HepG2 (cell line): ENCODE measurements around the gene POM121. TPM values are rescaled to one million over a fixed set of nuclear protein-coding genes. Genes with fewer than 3 reads are reported as not detected.

Source experiments
- CREB3 ChIP-seq: sonication (generic); formaldehyde crosslinking; IDR thresholded peaks from 2 replicates; pipeline ENCODE4 v1.5.0; 2020; ENCODE audit warnings: missing genetic modification reagents
- GLI4 ChIP-seq: sonication (generic); formaldehyde crosslinking; IDR thresholded peaks from 2 replicates; pipeline ENCODE4 v1.5.1; 2020; ENCODE audit warnings: missing genetic modification reagents, mild to moderate bottlenecking, moderate library complexity, borderline replicate concordance
- GTF2F1 ChIP-seq: fragments of 150-350 bp; IDR thresholded peaks from 2 replicates; pipeline ENCODE4 v1.6.1; 2014; ENCODE audit warnings: low read length
- GTF3A ChIP-seq: sonication (generic); formaldehyde crosslinking; conservative IDR thresholded peaks from 2 replicates; pipeline ENCODE4 v1.4.0; 2020; ENCODE audit warnings: mild to moderate bottlenecking, missing genetic modification reagents
- HDAC2 ChIP-seq: sonication (generic); formaldehyde crosslinking; IDR thresholded peaks from 2 replicates; pipeline ENCODE4 v1.4.0; 2020; ENCODE audit warnings: missing genetic modification reagents
- HMG20A ChIP-seq: IDR thresholded peaks from 2 replicates; pipeline ENCODE4 v1.6.1; 2016; ENCODE audit warnings: borderline replicate concordance
- HOXA5 ChIP-seq: sonication (generic); formaldehyde crosslinking; IDR thresholded peaks from 2 replicates; pipeline ENCODE4 v1.4.0; 2020; ENCODE audit warnings: missing genetic modification reagents
- KLF15 ChIP-seq: sonication (generic); formaldehyde crosslinking; IDR thresholded peaks from 2 replicates; pipeline ENCODE4 v1.8.1; 2023; ENCODE audit warnings: borderline replicate concordance, mild to moderate bottlenecking, inconsistent platforms, missing genetic modification reagents, mixed read lengths
- MED13 ChIP-seq: sonication (generic); formaldehyde crosslinking; IDR thresholded peaks from 2 replicates; pipeline ENCODE4 v1.5.0; 2020; ENCODE audit warnings: missing genetic modification reagents
- MYPOP ChIP-seq: sonication (generic); formaldehyde crosslinking; IDR thresholded peaks from 2 replicates; pipeline ENCODE4 v1.8.1; 2023; ENCODE audit warnings: mild to moderate bottlenecking, moderate library complexity, missing genetic modification reagents
- PHF20 ChIP-seq: sonication (generic); formaldehyde crosslinking; IDR thresholded peaks from 2 replicates; pipeline ENCODE4 v1.5.0; 2020; ENCODE audit warnings: mild to moderate bottlenecking, missing genetic modification reagents
- PLSCR1 ChIP-seq: sonication (generic); formaldehyde crosslinking; IDR thresholded peaks from 2 replicates; pipeline ENCODE4 v1.5.0; 2020; ENCODE audit warnings: missing genetic modification reagents, mild to moderate bottlenecking, borderline replicate concordance
- RFX3 ChIP-seq: IDR thresholded peaks from 2 replicates; pipeline ENCODE4 v1.6.1; 2016; ENCODE audit warnings: missing biosample characterization, missing genetic modification reagents
- SOX6 ChIP-seq, 2 experiments: fragments of 450-650 bp in 1 of 2; sonication (generic) in 1 of 2; formaldehyde crosslinking in 1 of 2; IDR thresholded peaks; 2 replicates each; pipeline versions ENCODE4 v1.4.0 to v1.6.1; 2017 to 2020; ENCODE audit warnings: antibody characterized with exemption in 1 of 2, mild to moderate bottlenecking in 1 of 2, missing genetic modification reagents in 1 of 2
- ZKSCAN1 ChIP-seq: fragments of 150-350 bp; IDR thresholded peaks from 2 replicates; pipeline ENCODE4 v1.6.1; 2014; ENCODE audit warnings: low read length
- ZNF407 ChIP-seq: sonication (generic); formaldehyde crosslinking; IDR thresholded peaks from one replicate; pipeline ENCODE4 v1.5.1; 2020; ENCODE audit warnings: mild to moderate bottlenecking, missing genetic modification reagents; ENCODE audit errors: not compliant biosample characterization
- ZNF468 ChIP-seq: sonication (generic); formaldehyde crosslinking; IDR thresholded peaks from 2 replicates; pipeline ENCODE4 v1.8.0; 2022; ENCODE audit warnings: mild to moderate bottlenecking, moderate library complexity, missing genetic modification reagents
- ZNF615 ChIP-seq: sonication (generic); formaldehyde crosslinking; IDR thresholded peaks from 2 replicates; pipeline ENCODE4 v1.5.0; 2020; ENCODE audit warnings: mild to moderate bottlenecking, missing genetic modification reagents, borderline replicate concordance
- ZNF878 ChIP-seq: sonication (generic); formaldehyde crosslinking; IDR thresholded peaks from 2 replicates; pipeline ENCODE4 v1.8.1; 2023; ENCODE audit warnings: mild to moderate bottlenecking, missing genetic modification reagents, moderate library complexity
- polyA plus RNA-seq, 8 experiments: library from polyadenylated mRNA; depleted of rRNA in 3 of 8; stranded (reverse) in 7 of 8; unstranded in 1 of 8; fragments of >200 nt; fragmentation: Illumina TruSeq in 4 of 8; extraction: Trizol in 4 of 8; gene quantifications; 2 replicates each; pipeline versions ENCODE4 v1.2.1 to v1.2.3, GENCODE V29; 2011 to 2016; ENCODE audit warnings: low read depth in 4 of 8, missing spikeins in 1 of 8, mixed read lengths in 1 of 8; ENCODE audit not compliant: insufficient read depth in 1 of 8
- total RNA-seq, 5 experiments: library from RNA; depleted of rRNA; stranded (reverse); fragments of >200 nt; fragmentation: Illumina TruSeq; extraction: Trizol; gene quantifications; 2 replicates each; pipeline ENCODE4 v1.2.3, GENCODE V29; 2016; ENCODE audit warnings: low read depth in 1 of 5

Gene POM121
- total and polyA plus RNA-seq, 2 of the 13 experiments (the other 11 are each of a cell fraction or from before 2014, with no cell fraction given): 8.4 to 10.3 TPM

- no peak for TF ChIP-seq ZNF407
- peak; percentile 75; the same call in 1 of the 2 replicates for TF ChIP-seq HOXA5
- TF ChIP-seq HMG20A (CRISPR knock-in tag): no peak
- TF ChIP-seq ZNF468 (CRISPR knock-in tag): no peak
- no peak for TF ChIP-seq RFX3 (CRISPR knock-in tag)
- TF ChIP-seq SOX6 (IDR thresholded peaks at IDR 0.05): no peak
- TF ChIP-seq SOX6 (CRISPR knock-in tag; IDR thresholded peaks at IDR 0.05): no peak
- TF ChIP-seq GTF2F1: no peak
- TF ChIP-seq ZKSCAN1: no peak
- TF ChIP-seq ZNF615 (CRISPR knock-in tag): no peak
- no peak for TF ChIP-seq GLI4 (CRISPR knock-in tag)
- TF ChIP-seq HDAC2 (CRISPR knock-in tag): peak; percentile 63
- no peak for TF ChIP-seq CREB3
- no peak for TF ChIP-seq ZNF878 (CRISPR knock-in tag)
- TF ChIP-seq MED13 (CRISPR knock-in tag): no peak
- no peak for TF ChIP-seq KLF15 (CRISPR knock-in tag)
- TF ChIP-seq MYPOP (CRISPR knock-in tag): peak; percentile 40; the same call in 1 of the 2 replicates
- TF ChIP-seq PLSCR1: no peak
- TF ChIP-seq PHF20 (CRISPR knock-in tag): peak; percentile 92
- TF ChIP-seq GTF3A (CRISPR knock-in tag): no peak
Observed at GRCh38 chr7:72924733-72925545, at the start of gene POM121 (continued).
